Body of pancreas (tissue), 4 donors: Measurements from ENCODE around the gene FXN. TPM values are rescaled to one million over a fixed set of nuclear protein-coding genes. Genes with fewer than 3 reads are reported as not detected.
A peak's percentile ranks its signal among the peaks of the same experiment; 100 is the strongest.

Source experiments
- ATAC-seq: fragments of 150-250 bp; one replicate; pipeline ENCODE4 v1.9.1; 2016
- DNase-seq, 4 donors: peaks; one replicate each; pipeline ENCODE4 v3.0.0-alpha.2; 2019
- H3K27ac ChIP-seq, 4 donors: fragments of 200-600 bp; sonication (generic); 1 replicate in 3 of 4; 2 replicates in 1 of 4; pipeline versions ENCODE4 v1.5.1 to v1.6.1; 2016 to 2019; ENCODE audit warnings: mild to moderate bottlenecking in 1 of 4, mixed read lengths in 1 of 4, moderate library complexity in 1 of 4
- H3K27me3 ChIP-seq, 2 donors: fragments of 200-600 bp; sonication (generic); one replicate each; pipeline ENCODE4 v1.6.0; 2016; ENCODE audit warnings: mild to moderate bottlenecking in 1 of 2
- H3K36me3 ChIP-seq, 2 donors: fragments of 200-600 bp; sonication (generic); replicated peaks in 1 of 2; 2 replicates each; pipeline ENCODE4 v1.5.1; 2016; ENCODE audit warnings: low read depth in 2 of 2; ENCODE audit not compliant: insufficient read depth in 1 of 2
- H3K4me1 ChIP-seq: fragments of 200-600 bp; sonication (generic); one replicate; pipeline ENCODE4 v1.6.0; 2016
- H3K4me3 ChIP-seq, 2 donors: fragments of 200-600 bp; sonication (generic); 1 replicate in 1 of 2; 2 replicates in 1 of 2; pipeline ENCODE4 v1.5.1; 2016 to 2019
- H3K9me3 ChIP-seq, 3 donors: fragments of 200-600 bp; sonication (generic); 1 replicate in 2 of 3; 2 replicates in 1 of 3; pipeline ENCODE4 v1.5.1; 2016
- CTCF ChIP-seq, 7 experiments: fragments of 450-650 bp in 4 of 7; fragments of 200-600 bp in 3 of 7; sonication (generic) in 3 of 7; IDR thresholded peaks; one replicate each; pipeline ENCODE4 v1.5.1; 2016 to 2019; ENCODE audit warnings: antibody characterized with exemption in 7 of 7
- POLR2A ChIP-seq, 3 donors: fragments of 450-650 bp; IDR thresholded peaks; one replicate each; pipeline ENCODE4 v1.6.1; 2016; ENCODE audit warnings: antibody characterized with exemption in 3 of 3, mild to moderate bottlenecking in 2 of 3
- WGBS, 2 donors: methylation state at CpG; one replicate each; pipeline ENCODE4 v1.1.5; 2017; 5-methylcytosine and 5-hydroxymethylcytosine counted together
- intact Hi-C: fragments of 100-400 bp; cut with DNase I; formaldehyde crosslinking; loops from one replicate; pipeline ENCODE4 v1.15.1; 2023
- total RNA-seq, 2 donors: library from RNA; depleted of rRNA; stranded (reverse); fragments of >200 nt; gene quantifications; one replicate each; pipeline ENCODE4 v1.1.0, GENCODE V29; 2016

FXN gene
- total RNA-seq, 2 donors from 2014 or later: 3.1 to 6.9 TPM

DNA sequence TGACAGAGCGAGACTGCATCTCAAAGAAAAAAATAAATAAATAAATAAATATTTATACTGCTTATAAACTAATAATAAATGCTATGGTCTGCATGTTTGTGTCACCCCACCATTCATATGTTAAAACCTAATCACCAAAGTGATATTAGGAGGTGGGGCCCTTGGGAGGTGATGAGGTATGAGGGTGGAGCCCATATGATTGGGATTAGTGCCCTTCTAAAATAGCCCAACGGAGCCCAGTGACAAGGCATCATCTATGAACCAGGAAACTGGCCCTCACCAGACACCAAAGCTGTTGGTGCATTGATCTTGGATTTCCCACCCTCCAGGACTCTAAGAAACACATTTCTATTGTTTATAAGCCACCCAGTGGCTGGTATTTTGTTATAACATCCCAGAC is 5.1 kb downstream of the FXN start:
- Histone ChIP-seq H3K36me3 (no peaks in the 10 kb centered on the region), H3K4me3 (no peak overlapping the region), H3K27me3 (no peaks in the 10 kb centered on the region), H3K27ac (no peak overlapping the region), H3K4me1 (peaks cover 11% of the 10 kb centered on the region), H3K9me3 (no peaks in the 10 kb centered on the region)
- WGBS, 2 donors: 96% methylated on average over 2 of the region's 2 CpGs
- ATAC-seq: no peak
- no peak for DNase-seq
- intact Hi-C loops: no loop called here
- TF ChIP-seq CTCF (IDR thresholded peaks at IDR 0.05): no peak
- no peak for TF ChIP-seq POLR2A (IDR thresholded peaks at IDR 0.05)

GRCh38 chr9:69044240-69045219 is 9.0 kb downstream of the FXN start:
- 44 to 50% methylated on average over 9 of the region's 9 CpGs for WGBS, 2 donors
- no peak overlapping the region for H3K4me3 ChIP-seq
- H3K27me3 ChIP-seq: no peaks in the 10 kb centered on the region
- no peak for DNase-seq
- peaks cover 0 to 10% of the 10 kb centered on the region in 2 donors for H3K36me3 ChIP-seq
- no peak overlapping the region for H3K27ac ChIP-seq
- peak; percentile 12 for ATAC-seq
- TF ChIP-seq POLR2A (IDR thresholded peaks at IDR 0.05): no peak
- no peak for TF ChIP-seq CTCF (IDR thresholded peaks at IDR 0.05)
- peaks cover 3% of the 10 kb centered on the region for H3K4me1 ChIP-seq
- intact Hi-C loops: loop anchor here (5.0 kb wide), 1 partner anchor 153 kb away; no protein-coding TSS in a partner anchor
- no peaks in the 10 kb centered on the region for H3K9me3 ChIP-seq

DNA sequence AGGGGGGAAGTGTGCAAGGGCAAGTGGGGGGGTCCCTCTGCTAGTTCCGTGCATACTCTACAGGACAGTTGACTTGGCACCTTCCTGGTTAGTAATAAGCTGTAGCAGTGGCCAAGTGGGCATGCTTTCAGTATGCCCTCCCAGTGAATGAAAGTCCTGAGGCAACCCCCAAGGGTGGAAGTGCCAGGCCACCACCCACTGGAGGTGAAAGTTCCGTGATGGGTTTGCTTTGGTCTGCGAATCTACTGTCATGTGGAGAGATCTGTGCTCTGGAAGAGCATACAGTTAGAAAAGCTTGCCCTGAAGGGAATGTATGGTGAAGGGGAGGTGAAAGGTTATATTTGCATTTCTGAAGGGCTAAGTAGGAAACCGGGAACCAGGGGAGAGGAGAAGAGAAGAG is 10.3 kb downstream of the FXN start:
- no peak for TF ChIP-seq POLR2A (IDR thresholded peaks at IDR 0.05)
- TF ChIP-seq CTCF (IDR thresholded peaks at IDR 0.05): no peak
- H3K9me3 ChIP-seq: no peaks in the 10 kb centered on the region
- no peak for ATAC-seq
- H3K4me3 ChIP-seq: no peak overlapping the region
- no peak overlapping the region for H3K27ac ChIP-seq
- intact Hi-C loops: loop anchor here (5.0 kb wide), 1 partner anchor 151 kb away; no protein-coding TSS in a partner anchor
- no peak for DNase-seq
- H3K36me3 ChIP-seq: peaks cover 0 to 10% of the 10 kb centered on the region in 2 donors
- H3K27me3 ChIP-seq: no peaks in the 10 kb centered on the region
- WGBS, 2 donors: 80 to 83% methylated on average over 4 of the region's 4 CpGs
- H3K4me1 ChIP-seq: peaks cover 3% of the 10 kb centered on the region

DNA sequence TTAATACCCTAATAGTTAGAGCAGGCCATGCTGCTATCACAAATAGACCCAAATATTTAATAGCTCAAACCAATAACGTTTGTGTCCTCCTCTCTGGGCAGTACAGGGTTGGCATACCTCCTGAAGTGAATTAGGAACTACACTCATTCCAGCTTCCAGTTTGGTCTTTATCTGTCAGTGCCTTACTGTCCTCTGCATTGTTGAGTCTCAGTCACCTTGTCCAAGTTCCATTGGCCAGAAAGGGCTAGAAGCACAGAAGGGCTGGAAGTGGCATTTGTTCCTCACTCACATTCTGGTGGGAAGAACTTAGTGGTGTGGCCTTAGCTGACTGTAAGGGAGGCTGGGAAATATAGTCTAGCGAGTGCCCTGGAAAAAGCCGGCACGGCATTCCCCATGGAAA is 11.2 kb downstream of the FXN start:
- ATAC-seq: no peak
- Histone ChIP-seq H3K27ac (no peak overlapping the region), H3K36me3 (peaks cover 0 to 10% of the 10 kb centered on the region in 2 donors), H3K4me1 (peaks cover 3% of the 10 kb centered on the region), H3K9me3 (no peaks in the 10 kb centered on the region), H3K27me3 (no peaks in the 10 kb centered on the region), H3K4me3 (no peak overlapping the region)
- intact Hi-C loops: loop anchor here (5.0 kb wide), 1 partner anchor 151 kb away; no protein-coding TSS in a partner anchor
- WGBS, 2 donors: 62 to 66% methylated on average over 4 of the region's 4 CpGs
- TF ChIP-seq CTCF (IDR thresholded peaks at IDR 0.05) (no peak), POLR2A (IDR thresholded peaks at IDR 0.05) (no peak)
- no peak for DNase-seq
